Astrocyte (in vitro differentiated cells and primary cell): Measurements from ENCODE around the gene LRRC36. TPM values are rescaled to one million over a fixed set of nuclear protein-coding genes. Genes with fewer than 3 reads are reported as not detected.
A peak's percentile ranks its signal among the peaks of the same experiment; 100 is the strongest.

Experiments
- DNase-seq: peaks from one replicate; pipeline ENCODE4 v3.0.0-alpha.2; 2010; ENCODE audit warnings: low read depth
- FAIRE-seq: peaks from 2 replicates; lab custom pipeline; 2011; peaks lifted over from hg19 to GRCh38; lab: Jason Lieb, UNC
- H2AFZ ChIP-seq: 2 replicates; pipeline ENCODE4 v1.6.0; 2012; ENCODE audit warnings: low read depth, low read length, inconsistent platforms
- H3K27ac ChIP-seq: 2 replicates; pipeline ENCODE4 v1.5.1; 2011; ENCODE audit warnings: low read depth, low read length, inconsistent platforms
- H3K27me3 ChIP-seq: 2 replicates; pipeline ENCODE4 v1.6.0; 2011; ENCODE audit warnings: low read length, inconsistent platforms; ENCODE audit not compliant: insufficient read depth
- H3K36me3 ChIP-seq: 2 replicates; pipeline ENCODE4 v1.5.1; 2011; ENCODE audit warnings: low read length, inconsistent platforms; ENCODE audit not compliant: insufficient read depth
- H3K4me1 ChIP-seq: 2 replicates; pipeline ENCODE4 v1.5.1; 2011; ENCODE audit warnings: low read length, inconsistent platforms; ENCODE audit not compliant: insufficient read depth
- H3K4me2 ChIP-seq: 2 replicates; pipeline ENCODE4 v1.6.0; 2012; ENCODE audit warnings: low read length, inconsistent platforms
- H3K4me3 ChIP-seq: 2 replicates; pipeline ENCODE4 v1.5.1; 2011; ENCODE audit warnings: low read depth, mild to moderate bottlenecking, low read length, inconsistent platforms; ENCODE audit not compliant: insufficient read depth
- H3K79me2 ChIP-seq: 2 replicates; pipeline ENCODE4 v1.6.0; 2012; ENCODE audit warnings: mild to moderate bottlenecking, low read length, inconsistent platforms; ENCODE audit not compliant: insufficient read depth
- H3K9ac ChIP-seq: 2 replicates; pipeline ENCODE4 v1.6.0; 2012; ENCODE audit warnings: mild to moderate bottlenecking, low read length, inconsistent platforms
- H3K9me3 ChIP-seq: 2 replicates; pipeline ENCODE4 v1.5.1; 2012; ENCODE audit warnings: low read depth, mild to moderate bottlenecking, low read length, inconsistent platforms; ENCODE audit not compliant: insufficient read depth
- H4K20me1 ChIP-seq: 2 replicates; pipeline ENCODE4 v1.6.0; 2012; ENCODE audit warnings: low read length, inconsistent platforms; ENCODE audit not compliant: insufficient read depth
- H3K27ac Mint-ChIP-seq: one replicate; pipeline ENCODE4 v1.8.0; 2021; ENCODE audit warnings: mild to moderate bottlenecking, mixed read lengths; ENCODE audit not compliant: unreplicated experiment
- H3K27me3 Mint-ChIP-seq: one replicate; pipeline ENCODE4 v1.8.0; 2021; ENCODE audit warnings: low read depth, mixed read lengths; ENCODE audit not compliant: unreplicated experiment
- H3K36me3 Mint-ChIP-seq: one replicate; pipeline ENCODE4 v1.8.0; 2021; ENCODE audit warnings: low read depth, mixed read lengths; ENCODE audit not compliant: unreplicated experiment
- H3K4me1 Mint-ChIP-seq: one replicate; pipeline ENCODE4 v1.8.0; 2021; ENCODE audit warnings: low read depth, mixed read lengths; ENCODE audit not compliant: unreplicated experiment
- H3K4me3 Mint-ChIP-seq: one replicate; pipeline ENCODE4 v1.8.0; 2021; ENCODE audit warnings: mild to moderate bottlenecking, moderate library complexity, mixed read lengths; ENCODE audit not compliant: unreplicated experiment
- H3K9me3 Mint-ChIP-seq: one replicate; pipeline ENCODE4 v1.8.0; 2021; ENCODE audit warnings: mild to moderate bottlenecking, mixed read lengths; ENCODE audit not compliant: unreplicated experiment
- EZH2 ChIP-seq: IDR thresholded peaks from 2 replicates; pipeline ENCODE4 v1.6.1; 2012; ENCODE audit warnings: mild to moderate bottlenecking, low read length, inconsistent platforms; ENCODE audit not compliant: insufficient read depth
- total RNA-seq: library from RNA; stranded (reverse); gene quantifications from 2 replicates; pipeline ENCODE4 v1.2.1, GENCODE V29; 2021
- TF ChIP-seq, protein P1 (sequence below): IDR thresholded peaks from 2 replicates; pipeline ENCODE4 v1.5.1; 2011; ENCODE audit warnings: low read depth, mild to moderate bottlenecking, inconsistent platforms, low read length, moderate library complexity; ENCODE audit not compliant: insufficient read depth

LRRC36 gene
- total RNA-seq, 1 donor from 2014 or later = not detected

GRCh38 chr16:67397036-67397801 lies 70.6 kb downstream of the LRRC36 start:
- peaks cover 4% of the 10 kb centered on the region for H4K20me1 ChIP-seq
- H3K9ac ChIP-seq = peak overlapping the region; percentile 71
- no peak overlapping the region for H3K27ac ChIP-seq
- H2AFZ ChIP-seq = no peak overlapping the region
- H3K9me3 Mint-ChIP-seq = peaks cover 2% of the 10 kb centered on the region
- peaks cover 2% of the 10 kb centered on the region for H3K36me3 Mint-ChIP-seq
- no peak for DNase-seq
- no peaks in the 10 kb centered on the region for H3K79me2 ChIP-seq
- no peaks in the 10 kb centered on the region for H3K36me3 ChIP-seq
- no peaks in the 10 kb centered on the region for H3K9me3 ChIP-seq
- no peak overlapping the region for H3K4me3 ChIP-seq
- H3K4me1 ChIP-seq = peaks cover 25% of the 10 kb centered on the region
- H3K4me3 Mint-ChIP-seq = peak overlapping the region; percentile 34
- H3K27ac Mint-ChIP-seq = peak overlapping the region; percentile 26
- TF ChIP-seq, protein P1, sequence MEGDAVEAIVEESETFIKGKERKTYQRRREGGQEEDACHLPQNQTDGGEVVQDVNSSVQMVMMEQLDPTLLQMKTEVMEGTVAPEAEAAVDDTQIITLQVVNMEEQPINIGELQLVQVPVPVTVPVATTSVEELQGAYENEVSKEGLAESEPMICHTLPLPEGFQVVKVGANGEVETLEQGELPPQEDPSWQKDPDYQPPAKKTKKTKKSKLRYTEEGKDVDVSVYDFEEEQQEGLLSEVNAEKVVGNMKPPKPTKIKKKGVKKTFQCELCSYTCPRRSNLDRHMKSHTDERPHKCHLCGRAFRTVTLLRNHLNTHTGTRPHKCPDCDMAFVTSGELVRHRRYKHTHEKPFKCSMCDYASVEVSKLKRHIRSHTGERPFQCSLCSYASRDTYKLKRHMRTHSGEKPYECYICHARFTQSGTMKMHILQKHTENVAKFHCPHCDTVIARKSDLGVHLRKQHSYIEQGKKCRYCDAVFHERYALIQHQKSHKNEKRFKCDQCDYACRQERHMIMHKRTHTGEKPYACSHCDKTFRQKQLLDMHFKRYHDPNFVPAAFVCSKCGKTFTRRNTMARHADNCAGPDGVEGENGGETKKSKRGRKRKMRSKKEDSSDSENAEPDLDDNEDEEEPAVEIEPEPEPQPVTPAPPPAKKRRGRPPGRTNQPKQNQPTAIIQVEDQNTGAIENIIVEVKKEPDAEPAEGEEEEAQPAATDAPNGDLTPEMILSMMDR = no peak
- TF ChIP-seq EZH2 = no peak
- H3K27me3 ChIP-seq = peaks cover 3% of the 10 kb centered on the region
- peak overlapping the region; percentile 59 for H3K4me2 ChIP-seq
- H3K4me1 Mint-ChIP-seq = no peaks in the 10 kb centered on the region
- no peak for FAIRE-seq
- peaks cover 41% of the 10 kb centered on the region for H3K27me3 Mint-ChIP-seq

- FAIRE-seq (no peak), DNase-seq (no peak)
- Mint-ChIP-seq H3K4me1 (no peaks in the 10 kb centered on the region), H3K9me3 (no peaks in the 10 kb centered on the region), H3K27ac (no peak overlapping the region), H3K27me3 (peaks cover 38% of the 10 kb centered on the region), H3K36me3 (no peaks in the 10 kb centered on the region), H3K4me3 (no peak overlapping the region)
- no peak overlapping the region for H2AFZ ChIP-seq
- no peak overlapping the region for H3K9ac ChIP-seq
- H3K27me3 ChIP-seq = peaks cover 3% of the 10 kb centered on the region
- no peaks in the 10 kb centered on the region for H3K36me3 ChIP-seq
- H4K20me1 ChIP-seq = peaks cover 4% of the 10 kb centered on the region
- H3K79me2 ChIP-seq = no peaks in the 10 kb centered on the region
- no peaks in the 10 kb centered on the region for H3K9me3 ChIP-seq
- no peak for TF ChIP-seq EZH2
- TF ChIP-seq, protein P1 = no peak
- H3K4me3 ChIP-seq = no peak overlapping the region
- peaks cover 22% of the 10 kb centered on the region for H3K4me1 ChIP-seq
- no peak overlapping the region for H3K4me2 ChIP-seq
- H3K27ac ChIP-seq = no peak overlapping the region
These were observed 71.4 kb downstream of the LRRC36 start for GRCh38 chr16:67397812-67398545.
